ENCODE measurements around the gene MAMDC4. TPM values are rescaled to one million over a fixed set of nuclear protein-coding genes. Genes with fewer than 3 reads are reported as not detected.
"Not testable (repeated sequence)": the region's sequence is repeated elsewhere in the genome, so short reads cannot be mapped to it uniquely, and the experiment has no call there.

Gene MAMDC4
- total and polyA plus RNA-seq, 2 donors, result 1.3 to 14.0 TPM

- DNase-seq (ENCODE audit: low read depth in 6 of 9, low spot score in 9 of 9), result peak; percentile 49 to 88 (median 73)
- Histone ChIP-seq H3K4me1 (ENCODE audit: control insufficient read depth in 2 of 2, insufficient read depth in 2 of 2, low read length in 2 of 2) (peaks cover 9 to 31% of the 10 kb centered on the region in 2 donors), H3K4me3 (ENCODE audit: low read length in 2 of 2) (peak within 1 kb of the TSS; percentile 45 to 55), H3K36me3 (ENCODE audit: control insufficient read depth in 2 of 2, insufficient read depth in 2 of 2, low read length in 1 of 2) (peaks cover 26 to 37% of the 10 kb centered on the region in 2 donors), H3K27me3 (ENCODE audit: control insufficient read depth in 2 of 2, insufficient read depth in 1 of 2, low read length in 1 of 2) (peaks cover 43 to 50% of the 10 kb centered on the region in 2 donors)
- not testable (repeated sequence) for H3K27ac ChIP-seq (ENCODE audit: low read depth in 1 of 2, low read length in 1 of 2); H3K9me3 ChIP-seq (ENCODE audit: control insufficient read depth in 2 of 2, insufficient read depth in 1 of 2, low read length in 1 of 2)
- WGBS, result 1% methylated on average over 27 of the region's 27 CpGs
Observed at GRCh38 chr9:136842380-136842948, 9.7 kb upstream of the MAMDC4 start, which contains the start of gene AJM1. AJM1 (plus strand) TSS chr9:136842478; CDS start chr9:136844415, 1,937 bp downstream.

- H3K27ac ChIP-seq (ENCODE audit: low read depth in 1 of 2, low read length in 1 of 2); H3K9me3 ChIP-seq (ENCODE audit: control insufficient read depth in 2 of 2, insufficient read depth in 1 of 2, low read length in 1 of 2); DNase-seq (ENCODE audit: low read depth in 6 of 9, low spot score in 9 of 9): not testable (repeated sequence)
- Histone ChIP-seq H3K4me1 (ENCODE audit: control insufficient read depth in 2 of 2, insufficient read depth in 2 of 2, low read length in 2 of 2) (peaks cover 15 to 40% of the 10 kb centered on the region in 2 donors), H3K27me3 (ENCODE audit: control insufficient read depth in 2 of 2, insufficient read depth in 1 of 2, low read length in 1 of 2) (peaks cover 51 to 58% of the 10 kb centered on the region in 2 donors), H3K36me3 (ENCODE audit: control insufficient read depth in 2 of 2, insufficient read depth in 2 of 2, low read length in 1 of 2) (peaks cover 21 to 29% of the 10 kb centered on the region in 2 donors), H3K4me3 (ENCODE audit: low read length in 2 of 2) (peak overlapping the region in 1 of 2 donors; percentile 55)
- WGBS, result 21% methylated on average over 21 of the region's 21 CpGs
Observed at GRCh38 chr9:136843159-136843800, 8.9 kb upstream of the MAMDC4 start.

- H3K4me3 ChIP-seq (ENCODE audit: low read length in 2 of 2), result peak overlapping the region in 1 of 2 donors; percentile 21
- H3K27me3 ChIP-seq (ENCODE audit: control insufficient read depth in 2 of 2, insufficient read depth in 1 of 2, low read length in 1 of 2), result peaks cover 55 to 66% of the 10 kb centered on the region in 2 donors
- 9% methylated on average over 99 of the region's 99 CpGs for WGBS
- H3K36me3 ChIP-seq (ENCODE audit: control insufficient read depth in 2 of 2, insufficient read depth in 2 of 2, low read length in 1 of 2), result peaks cover 18 to 22% of the 10 kb centered on the region in 2 donors
- peak in 2 of 9 donors; percentile 33 to 42 for DNase-seq (ENCODE audit: low read depth in 6 of 9, low spot score in 9 of 9)
- H3K27ac ChIP-seq (ENCODE audit: low read depth in 1 of 2, low read length in 1 of 2); H3K9me3 ChIP-seq (ENCODE audit: control insufficient read depth in 2 of 2, insufficient read depth in 1 of 2, low read length in 1 of 2): not testable (repeated sequence)
- H3K4me1 ChIP-seq (ENCODE audit: control insufficient read depth in 2 of 2, insufficient read depth in 2 of 2, low read length in 2 of 2), result peaks cover 15 to 41% of the 10 kb centered on the region in 2 donors
Observed at GRCh38 chr9:136843801-136844740, 8.1 kb upstream of the MAMDC4 start.

GRCh38 chr9:136844761-136845464 is 7.2 kb upstream of the MAMDC4 start:
- Histone ChIP-seq H3K4me3 (ENCODE audit: low read length in 2 of 2) (no peak overlapping the region), H3K36me3 (ENCODE audit: control insufficient read depth in 2 of 2, insufficient read depth in 2 of 2, low read length in 1 of 2) (peaks cover 9 to 13% of the 10 kb centered on the region in 2 donors), H3K27me3 (ENCODE audit: control insufficient read depth in 2 of 2, insufficient read depth in 1 of 2, low read length in 1 of 2) (peaks cover 55 to 68% of the 10 kb centered on the region in 2 donors), H3K9me3 (ENCODE audit: control insufficient read depth in 2 of 2, insufficient read depth in 1 of 2, low read length in 1 of 2) (peaks cover 2 to 7% of the 10 kb centered on the region in 2 donors), H3K27ac (ENCODE audit: low read depth in 1 of 2, low read length in 1 of 2) (no peak overlapping the region), H3K4me1 (ENCODE audit: control insufficient read depth in 2 of 2, insufficient read depth in 2 of 2, low read length in 2 of 2) (peaks cover 17 to 45% of the 10 kb centered on the region in 2 donors)
- WGBS, result 16% methylated on average over 88 of the region's 88 CpGs
- DNase-seq (ENCODE audit: low read depth in 6 of 9, low spot score in 9 of 9), result no peak

- Histone ChIP-seq H3K27me3 (ENCODE audit: control insufficient read depth in 2 of 2, insufficient read depth in 1 of 2, low read length in 1 of 2) (peaks cover 55 to 71% of the 10 kb centered on the region in 2 donors), H3K4me3 (ENCODE audit: low read length in 2 of 2) (no peak overlapping the region), H3K36me3 (ENCODE audit: control insufficient read depth in 2 of 2, insufficient read depth in 2 of 2, low read length in 1 of 2) (peaks cover 5 to 9% of the 10 kb centered on the region in 2 donors), H3K27ac (ENCODE audit: low read depth in 1 of 2, low read length in 1 of 2) (no peak overlapping the region), H3K4me1 (ENCODE audit: control insufficient read depth in 2 of 2, insufficient read depth in 2 of 2, low read length in 2 of 2) (peaks cover 18 to 50% of the 10 kb centered on the region in 2 donors), H3K9me3 (ENCODE audit: control insufficient read depth in 2 of 2, insufficient read depth in 1 of 2, low read length in 1 of 2) (peaks cover 2 to 7% of the 10 kb centered on the region in 2 donors)
- DNase-seq (ENCODE audit: low read depth in 6 of 9, low spot score in 9 of 9), result no peak
- WGBS, result 34% methylated on average over 102 of the region's 102 CpGs
Observed at GRCh38 chr9:136845465-136846260, 6.5 kb upstream of the MAMDC4 start.

- Histone ChIP-seq H3K4me1 (ENCODE audit: control insufficient read depth in 2 of 2, insufficient read depth in 2 of 2, low read length in 2 of 2) (peaks cover 18 to 44% of the 10 kb centered on the region in 2 donors), H3K27me3 (ENCODE audit: control insufficient read depth in 2 of 2, insufficient read depth in 1 of 2, low read length in 1 of 2) (peaks cover 55 to 71% of the 10 kb centered on the region in 2 donors), H3K27ac (ENCODE audit: low read depth in 1 of 2, low read length in 1 of 2) (no peak overlapping the region), H3K4me3 (ENCODE audit: low read length in 2 of 2) (peak overlapping the region in 1 of 2 donors; percentile 11), H3K36me3 (ENCODE audit: control insufficient read depth in 2 of 2, insufficient read depth in 2 of 2, low read length in 1 of 2) (peaks cover under 1 to 5% of the 10 kb centered on the region in 2 donors), H3K9me3 (ENCODE audit: control insufficient read depth in 2 of 2, insufficient read depth in 1 of 2, low read length in 1 of 2) (peaks cover 2 to 7% of the 10 kb centered on the region in 2 donors)
- DNase-seq (ENCODE audit: low read depth in 6 of 9, low spot score in 9 of 9), result no peak
- WGBS, result 8% methylated on average over 98 of the region's 98 CpGs
Observed at GRCh38 chr9:136846376-136847087, 5.6 kb upstream of the MAMDC4 start.

- peak overlapping the region in 1 of 2 donors; percentile 24 for H3K27ac ChIP-seq (ENCODE audit: low read depth in 1 of 2, low read length in 1 of 2)
- peaks cover 55 to 68% of the 10 kb centered on the region in 2 donors for H3K27me3 ChIP-seq (ENCODE audit: control insufficient read depth in 2 of 2, insufficient read depth in 1 of 2, low read length in 1 of 2)
- peaks cover 0 to 5% of the 10 kb centered on the region in 2 donors for H3K36me3 ChIP-seq (ENCODE audit: control insufficient read depth in 2 of 2, insufficient read depth in 2 of 2, low read length in 1 of 2)
- peaks cover 18 to 37% of the 10 kb centered on the region in 2 donors for H3K4me1 ChIP-seq (ENCODE audit: control insufficient read depth in 2 of 2, insufficient read depth in 2 of 2, low read length in 2 of 2)
- WGBS, result 6% methylated on average over 75 of the region's 75 CpGs
- peaks cover 2 to 7% of the 10 kb centered on the region in 2 donors for H3K9me3 ChIP-seq (ENCODE audit: control insufficient read depth in 2 of 2, insufficient read depth in 1 of 2, low read length in 1 of 2)
- DNase-seq (ENCODE audit: low read depth in 6 of 9, low spot score in 9 of 9), result peak in 1 of 9 donors; percentile 27
- peak overlapping the region in 1 of 2 donors; percentile 85 for H3K4me3 ChIP-seq (ENCODE audit: low read length in 2 of 2)
Observed at GRCh38 chr9:136847088-136847825, 4.9 kb upstream of the MAMDC4 start.
